AG10803 (cell line): ENCODE results near the gene CNTNAP2.

Source experiments
- DNase-seq: peaks from one replicate; pipeline ENCODE4 v3.0.0; 2010; ENCODE audit warnings: low read depth
- H3K4me3 ChIP-seq: 2 replicates; pipeline ENCODE4 v1.5.1; 2011; ENCODE audit warnings: mild to moderate bottlenecking, low read length, control low read depth
- TF ChIP-seq, protein P1 (sequence below): conservative IDR thresholded peaks from 2 replicates; pipeline ENCODE4 v1.5.1; 2011; ENCODE audit warnings: mild to moderate bottlenecking, low read length, control low read depth, inconsistent platforms

Gene CNTNAP2

DNA sequence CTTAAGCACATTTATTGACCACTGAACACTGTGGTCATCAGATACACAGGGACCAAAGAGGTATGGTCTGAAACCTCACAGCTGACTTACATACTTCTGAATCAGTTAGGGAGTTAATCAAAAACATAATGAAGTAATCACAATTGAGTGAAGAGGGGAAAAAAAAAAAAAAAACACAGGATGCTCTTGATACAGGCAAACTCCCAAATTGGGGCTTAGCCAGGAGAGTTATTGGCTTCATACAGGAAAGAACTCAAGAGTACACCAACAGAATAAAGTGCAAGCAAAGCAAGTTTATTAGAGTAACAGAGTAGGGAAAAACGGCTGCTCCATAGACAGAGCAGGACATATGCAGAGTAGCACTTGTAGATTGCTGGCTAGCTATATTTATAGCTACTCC lies 917.0 kb downstream of the CNTNAP2 start:
- H3K4me3 ChIP-seq, result no peak overlapping the region
- TF ChIP-seq, protein P1, sequence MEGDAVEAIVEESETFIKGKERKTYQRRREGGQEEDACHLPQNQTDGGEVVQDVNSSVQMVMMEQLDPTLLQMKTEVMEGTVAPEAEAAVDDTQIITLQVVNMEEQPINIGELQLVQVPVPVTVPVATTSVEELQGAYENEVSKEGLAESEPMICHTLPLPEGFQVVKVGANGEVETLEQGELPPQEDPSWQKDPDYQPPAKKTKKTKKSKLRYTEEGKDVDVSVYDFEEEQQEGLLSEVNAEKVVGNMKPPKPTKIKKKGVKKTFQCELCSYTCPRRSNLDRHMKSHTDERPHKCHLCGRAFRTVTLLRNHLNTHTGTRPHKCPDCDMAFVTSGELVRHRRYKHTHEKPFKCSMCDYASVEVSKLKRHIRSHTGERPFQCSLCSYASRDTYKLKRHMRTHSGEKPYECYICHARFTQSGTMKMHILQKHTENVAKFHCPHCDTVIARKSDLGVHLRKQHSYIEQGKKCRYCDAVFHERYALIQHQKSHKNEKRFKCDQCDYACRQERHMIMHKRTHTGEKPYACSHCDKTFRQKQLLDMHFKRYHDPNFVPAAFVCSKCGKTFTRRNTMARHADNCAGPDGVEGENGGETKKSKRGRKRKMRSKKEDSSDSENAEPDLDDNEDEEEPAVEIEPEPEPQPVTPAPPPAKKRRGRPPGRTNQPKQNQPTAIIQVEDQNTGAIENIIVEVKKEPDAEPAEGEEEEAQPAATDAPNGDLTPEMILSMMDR, result no peak
- DNase-seq, result peak; percentile 13

DNA sequence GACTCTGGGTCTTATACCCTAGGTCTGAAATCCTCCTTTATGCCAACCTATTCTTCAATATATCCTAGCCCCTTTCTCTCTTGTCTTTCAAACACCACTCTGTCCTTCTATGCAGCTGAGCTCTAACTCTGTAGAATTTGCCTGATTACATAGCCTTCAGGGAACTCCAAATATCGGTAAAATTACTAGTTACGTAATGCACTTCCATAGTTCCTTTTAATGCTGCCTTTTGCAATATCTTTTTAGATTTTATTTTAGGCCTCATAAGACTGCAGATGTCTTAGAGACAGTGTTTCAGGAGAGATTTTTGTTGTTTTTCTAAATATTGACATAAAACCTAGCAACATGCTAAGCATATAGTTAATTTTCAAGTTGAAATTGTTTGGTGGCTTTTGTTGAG lies 924.8 kb downstream of the CNTNAP2 start:
- no peak overlapping the region for H3K4me3 ChIP-seq
- TF ChIP-seq, protein P1, result no peak
- DNase-seq, result no peak

DNA sequence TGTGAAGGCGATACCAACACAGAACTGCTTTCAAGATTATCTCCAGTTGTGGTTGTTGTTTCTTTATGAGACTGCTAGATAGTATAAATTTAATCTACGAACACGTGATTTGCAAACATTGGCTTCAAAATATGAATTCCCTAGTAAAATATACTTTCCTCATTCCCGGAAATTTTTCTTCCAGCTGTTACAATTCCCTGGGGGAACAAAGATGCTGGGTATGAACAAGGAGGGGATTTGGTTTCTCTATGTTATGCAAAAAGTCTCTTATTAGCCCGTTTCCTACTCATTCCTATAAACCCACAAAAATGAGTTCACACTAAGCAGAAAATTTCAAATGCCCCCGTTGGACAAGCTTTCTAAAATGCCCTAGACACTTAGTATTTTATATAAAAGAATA lies 928.3 kb downstream of the CNTNAP2 start:
- TF ChIP-seq, protein P1, result no peak
- DNase-seq, result peak; percentile 37
- no peak overlapping the region for H3K4me3 ChIP-seq

DNA sequence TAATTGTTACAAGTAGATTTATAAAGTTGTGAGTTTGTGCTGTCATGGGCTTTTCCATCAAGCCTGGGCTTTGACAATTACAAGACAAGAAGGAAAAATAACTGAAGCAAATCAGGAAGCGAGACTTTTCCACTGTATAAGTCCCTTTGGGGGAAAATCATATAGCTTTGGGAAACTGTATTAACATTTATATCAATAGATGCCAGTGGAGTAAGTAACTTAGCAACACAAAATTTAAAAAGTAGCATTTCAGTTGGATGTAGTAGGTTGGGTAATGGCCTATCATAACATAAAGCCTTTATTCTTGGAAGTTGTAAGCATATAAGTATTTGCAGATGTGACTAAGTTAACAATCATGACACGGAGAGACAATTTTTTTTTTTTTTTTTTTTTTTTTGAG lies 931.1 kb downstream of the CNTNAP2 start:
- peak; percentile 16 for DNase-seq
- H3K4me3 ChIP-seq, result no peak overlapping the region
- TF ChIP-seq, protein P1, result no peak

DNA sequence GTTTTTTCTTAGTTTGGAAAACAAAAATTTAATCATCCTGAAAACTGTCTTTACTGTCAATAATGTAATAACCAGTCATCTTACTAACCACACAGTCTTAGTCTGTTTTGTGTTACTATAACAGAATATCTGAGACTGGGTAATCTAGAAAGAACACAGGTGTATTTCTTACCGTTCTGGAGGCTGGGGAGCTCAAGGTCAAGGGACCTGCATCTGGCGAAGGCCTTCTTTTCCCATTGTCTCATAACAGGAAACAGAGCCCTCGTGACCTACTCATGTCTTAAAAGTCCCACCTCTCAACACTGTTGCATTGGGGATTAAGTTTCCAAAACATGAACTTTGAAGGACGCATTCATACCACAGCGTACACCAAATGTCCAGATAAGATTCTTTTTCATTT lies 932.3 kb downstream of the CNTNAP2 start:
- TF ChIP-seq, protein P1, result no peak
- DNase-seq, result no peak
- H3K4me3 ChIP-seq, result no peak overlapping the region

DNA sequence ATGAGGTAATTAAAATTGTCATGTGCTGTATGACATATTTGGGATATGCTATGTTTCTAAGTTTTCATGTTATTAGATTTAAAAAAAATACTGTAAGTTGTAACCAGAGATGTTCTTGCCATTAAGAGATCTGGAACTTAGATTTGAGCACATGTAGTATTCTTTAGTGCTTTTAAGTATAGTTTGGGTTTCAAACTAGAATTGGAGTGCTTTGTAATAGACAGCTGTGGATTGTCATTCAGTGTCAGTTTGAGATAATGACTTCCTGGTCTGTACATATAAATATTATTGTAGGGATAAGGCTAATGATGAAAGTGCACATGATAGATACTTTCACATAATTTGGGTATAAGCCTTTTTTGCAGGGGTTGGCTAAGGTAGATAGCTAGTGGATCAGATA lies 936.2 kb downstream of the CNTNAP2 start:
- no peak overlapping the region for H3K4me3 ChIP-seq
- DNase-seq, result no peak
- TF ChIP-seq, protein P1, result no peak

DNA sequence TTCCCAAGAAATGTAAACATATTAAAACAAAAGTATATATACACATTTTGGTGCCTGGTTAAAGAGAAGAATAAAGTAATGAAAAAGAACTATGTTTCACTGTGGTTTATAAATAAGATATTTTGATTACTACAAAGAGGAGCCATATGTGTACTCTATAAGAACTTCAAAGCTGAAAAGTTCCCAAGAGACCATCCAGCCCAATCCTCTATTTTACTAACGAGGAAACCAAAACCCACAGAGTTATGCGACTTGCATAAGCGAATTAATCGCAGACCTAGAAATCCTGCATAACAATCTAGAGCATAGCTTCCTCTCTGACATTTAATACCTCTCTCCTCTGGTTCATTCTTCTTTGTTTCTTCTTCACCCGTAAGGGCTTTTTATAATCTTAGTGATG lies 937.1 kb downstream of the CNTNAP2 start:
- peak; percentile 36 for DNase-seq
- no peak overlapping the region for H3K4me3 ChIP-seq
- TF ChIP-seq, protein P1, result no peak
